PFSK-1 (cell line): ENCODE data around the gene NXPE4.

Source experiments
- FOXP2 ChIP-seq: optimal IDR thresholded peaks from 2 replicates; pipeline ENCODE3; 2011; ENCODE audit warnings: borderline replicate concordance, control low read depth, inconsistent platforms; ENCODE audit not compliant: insufficient read depth; ENCODE audit errors: extremely low read length, extremely low read depth
- POLR2AphosphoS5 ChIP-seq: IDR thresholded peaks from 2 replicates; pipeline ENCODE4 v1.6.1; 2012; ENCODE audit warnings: low read depth, mild to moderate bottlenecking, control low read depth, low read length, moderate library complexity
- REST ChIP-seq, 2 experiments: IDR thresholded peaks; 2 replicates each; pipeline versions ENCODE4 v1.6.1 to v1.8.0; 2011 to 2012; ENCODE audit warnings: low read depth in 2 of 2, low read length in 2 of 2, control low read depth in 1 of 2, inconsistent platforms in 1 of 2, mild to moderate bottlenecking in 1 of 2, moderate library complexity in 1 of 2; ENCODE audit not compliant: insufficient read depth in 1 of 2
- SIN3A ChIP-seq: IDR thresholded peaks from 2 replicates; pipeline ENCODE4 v1.6.1; 2012; ENCODE audit warnings: mild to moderate bottlenecking, low read length, moderate library complexity, borderline replicate concordance; ENCODE audit not compliant: insufficient read depth
- TAF1 ChIP-seq: IDR thresholded peaks from 2 replicates; pipeline ENCODE4 v1.6.1; 2012; ENCODE audit warnings: low read length, control low read depth, borderline replicate concordance; ENCODE audit not compliant: insufficient read depth

NXPE4 gene

GRCh38 chr11:114551060-114551459 is 44.5 kb downstream of the NXPE4 start:
- TF ChIP-seq SIN3A (no peak), FOXP2 (no peak), TAF1 (no peak), POLR2AphosphoS5 (no peak), REST (IDR thresholded peaks at IDR 0.05; ENCODE audit: insufficient read depth in 1 of 2, low read depth in 2 of 2, low read length in 2 of 2) (no peak)

GRCh38 chr11:114525682-114526081 is 69.9 kb downstream of the NXPE4 start:
- TF ChIP-seq TAF1 (no peak), POLR2AphosphoS5 (no peak), REST (IDR thresholded peaks at IDR 0.05; ENCODE audit: insufficient read depth in 1 of 2, low read depth in 2 of 2, low read length in 2 of 2) (no peak), SIN3A (no peak), FOXP2 (no peak)

- TF ChIP-seq SIN3A = no peak
These were observed 71.5 kb downstream of the NXPE4 start for GRCh38 chr11:114524122-114524521.

GRCh38 chr11:114522818-114523217 is 72.8 kb downstream of the NXPE4 start:
- TF ChIP-seq SIN3A (no peak), TAF1 (no peak)
